ENCODE results near the gene ZNF776.
"Not testable (repeated sequence)": the region's sequence is repeated elsewhere in the genome, so short reads cannot be mapped to it uniquely, and the experiment has no call there.

Gene ZNF776

DNA sequence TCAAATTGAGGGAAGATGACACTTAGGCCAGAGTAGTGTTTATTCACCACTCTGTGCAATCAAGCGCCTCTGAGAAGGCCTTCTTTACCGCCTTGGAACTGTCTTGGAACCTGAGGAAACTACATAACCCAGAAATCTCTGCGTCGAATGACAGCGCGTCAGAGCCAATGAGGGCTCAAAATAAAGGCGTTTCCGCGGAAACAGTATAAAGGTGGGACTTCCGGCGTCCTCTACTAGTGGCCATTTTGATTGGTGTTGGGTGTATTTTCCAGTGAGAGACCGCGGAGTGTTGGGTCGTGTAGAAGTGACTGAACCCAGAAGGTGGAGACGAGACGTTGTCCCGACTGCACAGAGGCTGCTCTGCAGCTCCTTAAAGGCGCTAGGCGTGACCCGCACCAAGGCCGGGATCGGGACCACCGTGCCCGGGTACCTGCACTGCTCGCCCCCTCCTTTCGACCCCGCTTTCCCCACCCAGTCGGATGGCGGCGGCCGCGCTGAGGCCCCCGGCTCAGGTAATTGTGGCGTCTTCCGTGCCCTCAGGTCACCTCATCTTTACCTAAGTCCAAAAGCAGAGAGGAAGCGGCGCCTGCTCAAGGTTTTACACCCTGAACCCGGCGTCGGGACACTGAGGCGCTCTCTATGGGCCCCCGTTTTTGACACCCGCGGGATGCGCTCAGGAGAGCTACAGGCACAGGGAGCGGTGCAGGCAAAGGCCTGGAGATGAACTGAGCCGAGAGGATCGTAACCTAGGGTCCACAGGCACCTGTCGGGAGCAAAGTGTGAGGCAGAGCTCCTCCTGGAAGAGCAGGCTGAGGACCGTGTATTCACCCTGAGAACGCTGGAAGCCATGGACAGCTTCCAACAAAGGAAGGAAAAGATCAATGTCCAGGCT, at the start of gene ZNF776:
ZNF776 (plus strand) TSS at position 236 of the 892 bp plus-strand sequence; CDS start at position 480, 244 bp downstream.
- FAIRE-seq, result peak; percentile 97

DNA sequence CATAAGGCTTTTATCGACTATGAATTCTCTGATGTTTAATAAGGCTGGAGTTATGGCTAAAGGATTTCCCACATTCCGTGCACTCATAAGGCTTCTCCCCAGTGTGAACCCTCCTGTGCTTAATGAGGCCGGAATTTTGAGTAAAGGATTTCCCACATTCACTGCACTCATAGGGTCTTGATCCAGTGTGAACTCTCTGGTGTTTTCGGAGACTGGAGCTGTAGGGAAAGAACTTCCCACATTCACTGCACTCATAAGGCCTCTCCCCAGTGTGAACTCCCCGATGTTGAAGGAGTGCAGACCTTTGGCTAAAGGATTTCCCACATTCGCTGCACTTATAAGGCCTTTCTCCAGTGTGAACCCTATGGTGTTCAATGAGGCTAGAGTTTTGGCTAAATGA, 45.0 kb upstream of the ZNF776 start:
- FAIRE-seq, result no peak

DNA sequence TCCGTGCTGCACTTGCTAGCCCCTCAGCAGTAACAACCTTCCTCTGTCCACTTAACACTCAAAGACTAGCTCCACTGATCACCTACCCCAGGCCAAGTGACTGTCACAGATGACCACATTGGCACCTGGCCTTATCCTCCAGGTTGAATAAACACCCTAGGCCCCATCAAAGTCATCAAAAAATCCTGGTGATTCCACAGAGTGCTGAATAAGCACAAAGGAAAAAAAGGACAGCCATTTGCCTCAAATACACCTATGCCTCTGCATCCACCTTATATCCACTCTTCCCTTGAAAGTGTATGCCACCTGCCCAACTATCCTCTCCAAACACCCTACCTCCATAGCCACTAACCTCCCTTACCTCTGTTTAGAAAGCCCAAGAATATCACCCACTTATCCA, 40.3 kb upstream of the ZNF776 start:
- no peak for FAIRE-seq

DNA sequence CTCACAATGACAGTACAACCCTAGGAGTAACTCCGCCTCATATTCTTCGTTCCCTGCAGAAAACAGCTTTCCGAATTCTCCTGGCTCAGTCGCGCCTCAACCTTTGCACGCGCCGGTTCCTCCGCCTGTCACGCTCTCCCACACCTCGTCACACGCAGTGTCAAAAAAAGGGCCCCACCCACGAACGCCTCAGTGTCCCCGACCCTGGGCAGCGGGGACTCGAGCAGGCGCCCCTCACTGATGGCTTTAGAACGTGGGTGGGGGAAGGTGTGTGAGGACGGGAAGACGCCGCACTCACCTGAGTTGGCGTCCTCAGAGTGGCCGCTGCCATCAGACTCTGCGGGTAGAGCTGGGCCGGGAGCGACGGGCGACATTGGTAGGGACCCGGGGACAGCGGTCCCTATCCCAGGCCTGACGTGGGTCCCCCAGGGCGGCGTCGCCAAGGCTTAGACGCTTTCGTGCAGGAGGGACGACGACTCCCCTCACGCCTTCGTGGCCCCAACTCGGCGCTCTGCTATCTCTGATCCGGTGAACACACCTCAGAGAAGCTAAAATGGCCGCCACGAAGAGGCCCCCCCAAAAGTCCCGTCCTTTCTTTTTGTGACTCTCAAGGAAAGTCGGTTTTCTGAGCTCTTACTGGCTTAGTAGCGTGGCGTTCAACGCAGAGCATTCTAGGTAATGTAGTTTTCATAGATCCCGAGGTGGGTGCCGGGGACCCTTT, 37.8 kb upstream of the ZNF776 start, which contains the start of gene ZNF154:
ZNF154 (minus strand) TSS at position 564 of the 721 bp plus-strand sequence; CDS start at position 331, 233 bp downstream.
- no peak for FAIRE-seq

DNA sequence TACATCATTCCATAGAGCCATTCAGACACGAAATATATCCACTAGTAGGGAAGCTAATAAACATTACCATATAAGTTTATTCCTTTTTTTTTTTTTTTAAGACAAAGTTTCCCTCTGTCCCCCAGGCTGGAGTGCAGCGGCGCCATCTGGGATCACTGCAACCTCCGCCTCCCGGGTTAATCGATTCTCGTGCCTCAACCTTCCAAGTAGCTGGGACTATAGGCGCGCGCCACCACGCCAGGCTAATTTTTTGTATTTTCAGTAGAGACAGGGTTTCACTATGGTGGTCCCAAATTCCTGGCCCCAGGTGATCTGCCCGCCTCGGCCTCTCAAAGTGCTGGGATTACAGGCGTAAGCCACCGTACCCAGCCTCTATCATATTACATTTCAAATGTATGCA, 37.0 kb upstream of the ZNF776 start:
- FAIRE-seq, result no peak

DNA sequence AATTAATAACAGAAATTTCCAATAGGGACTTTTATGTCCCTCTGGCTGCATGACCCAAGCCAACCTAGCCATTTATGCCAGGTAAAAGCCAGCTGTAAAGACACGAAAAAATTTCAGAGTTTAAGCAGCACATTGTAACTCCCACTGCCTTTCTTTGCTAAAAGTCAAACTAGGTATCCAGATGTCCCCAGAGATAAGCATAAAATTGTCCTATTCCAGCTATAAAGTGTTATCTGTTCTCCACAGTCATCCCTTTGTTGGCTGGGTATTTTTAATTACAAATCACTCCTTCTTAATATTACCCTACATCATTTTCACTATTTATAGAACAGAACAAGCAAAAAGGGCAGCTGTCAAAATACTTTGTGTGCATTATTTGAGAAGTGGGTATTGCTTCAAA, 34.4 kb upstream of the ZNF776 start:
- no peak for FAIRE-seq

DNA sequence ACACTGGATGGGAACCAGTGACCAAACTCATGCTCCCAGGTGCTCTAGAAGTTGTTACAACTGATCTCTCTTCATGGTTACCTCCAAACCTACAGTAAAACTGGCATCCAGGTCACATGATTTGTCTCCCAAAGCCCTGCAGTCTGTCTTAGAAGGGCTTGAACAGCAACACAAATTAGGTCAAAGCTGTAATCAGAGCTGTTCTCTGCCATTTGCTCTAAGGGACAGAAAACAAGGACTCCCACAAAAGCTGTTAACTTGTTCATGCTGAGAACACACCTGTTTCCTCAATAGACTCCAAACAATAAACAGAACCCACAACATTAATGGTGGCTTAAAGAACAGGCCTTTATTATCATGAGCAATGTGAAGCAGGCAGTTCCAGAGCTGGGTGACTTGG, 27.2 kb upstream of the ZNF776 start:
- no peak for FAIRE-seq

DNA sequence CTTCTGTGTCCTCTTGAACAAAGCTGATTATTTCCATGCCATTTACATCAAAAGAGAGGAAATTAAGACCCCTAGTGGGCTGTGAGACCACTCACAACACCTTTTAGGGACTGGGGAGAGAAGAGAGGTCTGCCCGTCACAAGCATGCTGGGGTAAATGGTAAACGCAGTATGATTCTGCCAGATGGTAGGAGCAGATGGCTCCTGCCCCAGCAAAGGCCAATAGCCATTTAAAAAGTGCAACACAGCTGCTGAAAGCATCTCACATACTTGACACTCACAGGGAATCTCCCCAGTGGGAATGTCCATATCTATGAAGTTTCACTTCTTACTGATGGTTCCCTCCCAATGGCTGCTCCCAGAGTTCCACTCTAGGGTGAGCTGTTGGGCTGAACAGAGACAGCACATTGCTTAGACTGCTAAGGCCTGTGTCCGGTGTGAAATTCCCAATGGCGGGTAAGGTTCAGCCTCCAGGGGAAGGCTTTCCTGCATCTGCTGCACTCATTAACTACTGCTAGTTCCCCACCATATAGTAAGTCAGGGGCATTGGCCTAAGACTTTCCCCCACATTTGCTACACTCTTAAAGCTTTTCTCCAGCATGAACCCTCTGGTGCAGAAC, 26.6 kb upstream of the ZNF776 start:
- no peak for FAIRE-seq

DNA sequence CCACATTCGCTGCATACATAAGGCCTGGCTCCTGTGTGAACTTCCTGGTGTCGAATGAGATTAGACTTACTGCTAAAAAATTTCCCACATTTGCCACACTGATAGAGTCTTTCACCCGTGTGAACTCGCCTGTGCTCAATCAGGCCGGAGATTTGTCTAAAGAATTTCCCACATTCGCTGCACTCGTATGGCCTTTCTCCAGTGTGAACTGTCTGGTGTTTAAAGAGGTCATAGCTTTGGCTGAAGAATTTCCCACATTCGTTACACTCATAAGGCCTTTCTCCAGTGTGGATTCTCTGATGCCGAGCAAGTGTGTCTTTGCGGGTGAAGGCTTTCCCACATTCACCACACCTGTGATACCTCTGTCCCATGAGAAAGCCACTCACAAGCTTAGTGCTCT, 25.7 kb upstream of the ZNF776 start:
- FAIRE-seq, result no peak

DNA sequence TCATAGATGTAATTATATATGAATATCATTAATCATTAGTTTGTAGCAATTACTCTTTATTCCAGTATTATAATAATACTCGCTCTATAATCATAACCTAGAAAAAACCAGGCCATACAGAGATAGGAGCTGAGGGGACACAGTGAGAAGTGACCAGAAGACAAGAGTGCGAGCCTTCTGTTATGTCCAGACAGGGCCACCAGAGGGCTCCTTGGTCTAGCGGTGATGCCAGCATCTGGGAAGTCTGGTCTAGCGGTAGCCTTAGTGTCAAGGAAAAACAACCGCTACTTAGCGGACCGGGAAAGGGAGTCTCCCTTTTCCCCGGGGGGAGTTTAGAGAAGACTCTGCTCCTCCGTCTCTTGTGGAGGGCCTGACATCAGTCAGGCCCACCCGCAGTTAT, 8.3 kb upstream of the ZNF776 start:
- FAIRE-seq, result not testable (repeated sequence)

DNA sequence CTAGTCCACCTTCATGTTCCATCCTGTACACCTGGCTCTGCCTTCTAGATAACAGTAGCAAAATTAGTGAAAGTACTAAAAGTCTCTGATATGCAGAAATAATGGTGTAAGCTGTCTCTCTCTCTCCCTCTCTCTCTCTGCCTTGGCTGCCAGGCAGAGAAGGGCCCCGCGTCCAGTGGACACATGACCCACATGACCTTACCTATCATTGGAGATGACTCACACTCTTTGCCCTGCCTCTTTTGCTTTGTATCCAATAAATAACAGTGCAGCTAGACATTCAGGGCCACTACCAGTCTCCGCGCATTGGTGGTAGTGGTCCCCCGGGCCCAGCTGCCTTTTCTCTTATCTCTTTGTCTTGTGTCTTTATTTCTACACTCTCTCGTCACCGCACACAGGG, 7.8 kb upstream of the ZNF776 start:
- FAIRE-seq, result not testable (repeated sequence)

DNA sequence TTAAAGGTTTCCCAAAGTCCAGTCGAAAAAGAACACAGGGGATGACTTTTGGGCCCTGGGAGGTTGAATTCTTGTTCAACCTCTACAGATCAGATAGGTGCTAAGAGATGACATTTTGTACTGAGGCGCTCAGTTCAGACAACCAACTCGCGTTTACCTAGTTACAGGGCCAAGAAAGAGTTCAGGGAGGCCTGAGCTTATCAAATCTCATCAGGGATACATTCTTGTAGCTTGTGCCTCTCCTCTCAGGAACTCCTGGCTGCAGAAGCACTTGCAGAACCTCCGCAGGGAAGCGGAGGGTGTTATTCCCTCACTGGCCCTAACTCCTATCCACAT, 825 bp downstream of the ZNF776 start:
- FAIRE-seq, result no peak

DNA sequence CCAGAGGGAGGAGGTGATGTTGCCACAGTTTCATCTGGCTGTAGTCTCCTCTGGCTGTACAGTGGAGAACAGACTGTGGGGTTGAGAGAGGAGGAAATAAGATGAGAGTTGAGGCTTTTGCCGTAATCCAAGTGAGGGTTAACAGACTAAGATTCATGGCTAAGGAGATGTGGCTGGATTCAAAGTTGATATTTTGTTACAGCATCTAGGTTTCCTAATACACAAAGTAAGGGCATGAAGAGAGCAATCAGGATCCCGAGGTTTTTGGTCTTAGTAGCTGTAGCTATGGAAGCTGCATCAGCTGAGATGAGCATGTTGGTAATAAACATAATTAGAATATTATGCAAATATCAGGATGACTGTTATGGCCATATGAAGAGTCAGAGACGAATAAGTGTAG, 1.4 kb downstream of the ZNF776 start:
- no peak for FAIRE-seq

DNA sequence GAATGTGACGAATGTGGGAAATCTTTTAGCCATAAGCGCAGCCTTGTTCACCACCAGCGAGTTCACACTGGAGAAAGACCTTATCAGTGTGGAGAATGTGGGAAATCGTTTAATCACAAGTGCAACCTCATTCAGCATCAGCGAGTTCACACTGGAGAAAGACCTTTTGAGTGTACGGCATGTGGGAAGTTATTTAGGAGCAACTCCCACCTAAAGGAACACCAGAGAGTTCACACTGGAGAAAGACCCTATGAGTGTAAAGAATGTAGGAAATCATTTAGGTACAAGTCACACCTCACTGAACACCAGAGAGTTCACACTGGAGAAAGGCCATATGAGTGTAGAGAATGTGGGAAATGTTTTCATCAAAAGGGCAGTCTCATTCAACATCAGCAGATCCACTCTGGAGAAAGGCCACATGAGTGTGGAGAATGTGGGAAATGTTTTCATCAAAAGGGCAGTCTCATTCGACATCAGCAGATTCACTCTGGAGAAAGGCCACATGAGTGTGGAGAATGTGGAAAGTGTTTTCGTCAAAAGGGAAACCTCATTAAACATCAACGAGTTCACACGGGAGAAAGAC, 7.6 kb downstream of the ZNF776 start:
- no peak for FAIRE-seq

DNA sequence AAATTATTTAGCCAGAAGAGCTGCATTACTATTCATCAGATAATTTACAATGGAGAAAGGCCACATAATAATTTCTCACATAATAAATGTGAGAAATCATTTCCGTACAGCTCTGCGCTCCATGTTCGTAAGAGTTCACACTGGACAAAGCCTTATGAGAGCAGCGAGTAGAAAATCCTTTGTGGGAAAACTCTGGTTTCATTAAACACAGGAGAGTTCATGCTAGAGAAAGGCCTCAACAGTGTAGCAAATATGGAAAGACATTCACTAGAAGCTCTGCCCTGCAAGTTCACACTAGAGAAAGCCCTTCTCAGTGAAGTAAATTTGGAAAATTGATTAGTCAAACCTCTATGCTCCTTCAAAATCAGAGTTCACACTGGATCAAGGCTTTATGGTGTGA, 8.4 kb downstream of the ZNF776 start:
- no peak for FAIRE-seq

DNA sequence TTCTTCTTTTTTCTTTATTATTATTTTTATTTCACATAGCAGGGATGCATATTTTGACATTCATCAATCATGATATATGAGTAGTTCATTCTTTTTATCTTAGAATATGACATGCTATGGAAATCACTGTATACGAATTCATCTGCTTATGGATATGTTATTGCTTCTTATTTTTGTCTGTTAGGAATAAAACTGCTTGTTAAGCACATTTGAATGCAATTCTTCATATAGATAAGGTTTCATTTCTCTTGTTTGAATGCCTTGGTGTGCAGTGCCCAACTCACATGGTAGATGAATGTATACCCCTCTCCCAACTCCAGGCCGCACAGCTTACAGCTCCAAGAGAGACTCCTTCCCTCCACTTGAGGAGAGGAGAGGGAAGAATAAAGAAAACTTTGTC, 11.3 kb downstream of the ZNF776 start:
- no peak for FAIRE-seq

DNA sequence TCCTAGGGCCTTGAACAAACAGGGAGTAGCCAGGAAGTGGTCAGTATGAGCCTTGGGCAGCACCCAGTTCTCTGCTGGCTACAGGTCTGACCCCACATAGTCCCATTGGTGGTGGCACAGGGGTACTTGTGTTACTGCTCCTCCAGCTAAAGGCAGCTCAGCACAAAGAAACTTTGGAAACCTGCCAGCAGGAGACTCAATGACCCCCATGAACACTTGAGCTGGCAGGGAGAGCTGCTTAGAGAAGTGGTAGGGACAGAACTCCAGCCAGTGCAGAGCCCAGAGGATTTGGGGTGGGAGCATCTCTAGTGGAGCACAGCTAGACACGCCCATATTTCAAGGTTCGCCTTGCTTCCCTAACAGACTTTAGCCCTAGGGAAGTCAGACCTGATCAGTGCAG, 12.5 kb downstream of the ZNF776 start:
- FAIRE-seq, result no peak

DNA sequence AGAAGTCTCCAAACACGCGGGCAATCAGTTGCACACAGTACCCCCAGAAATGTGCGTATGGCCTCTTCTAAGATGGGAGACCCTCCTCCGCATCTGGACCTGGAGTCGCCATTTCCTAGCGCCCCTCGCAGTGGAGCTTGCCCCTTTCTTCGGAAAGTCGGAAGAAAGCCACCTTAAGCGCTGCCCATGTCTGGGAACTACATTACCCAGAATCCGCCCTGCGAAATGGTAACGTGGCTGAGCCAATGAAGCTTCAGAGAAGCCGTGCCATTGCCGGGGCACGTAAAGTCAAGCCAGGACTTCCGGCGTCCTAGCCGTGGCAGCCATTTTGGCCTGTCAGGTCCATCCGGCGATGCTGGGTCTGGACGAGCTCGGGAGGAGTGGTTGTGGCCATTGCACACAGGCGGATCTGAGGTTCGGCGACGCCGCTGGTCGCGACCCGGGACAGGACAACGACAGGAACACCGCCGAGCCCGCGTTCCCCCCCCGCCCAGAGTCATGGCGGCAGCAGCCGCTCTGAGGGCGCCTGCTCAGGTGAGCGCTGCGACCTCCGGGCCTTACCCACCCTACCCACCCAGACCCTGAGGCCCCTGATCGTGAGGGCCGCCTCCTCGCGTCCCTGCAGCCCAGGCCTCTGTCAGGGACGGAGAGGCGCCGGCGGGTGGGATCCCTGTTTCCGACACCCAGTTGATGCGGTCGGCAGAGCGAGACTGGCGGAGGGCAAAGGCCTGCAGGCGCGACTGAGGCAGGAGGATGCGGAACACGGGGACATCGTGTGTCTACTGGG, 22.9 kb downstream of the ZNF776 start, which contains the start of gene ZNF586:
ZNF586 (plus strand) TSS at position 332 of the 787 bp plus-strand sequence; CDS start at position 499, 167 bp downstream.
- peak; percentile 93 for FAIRE-seq

DNA sequence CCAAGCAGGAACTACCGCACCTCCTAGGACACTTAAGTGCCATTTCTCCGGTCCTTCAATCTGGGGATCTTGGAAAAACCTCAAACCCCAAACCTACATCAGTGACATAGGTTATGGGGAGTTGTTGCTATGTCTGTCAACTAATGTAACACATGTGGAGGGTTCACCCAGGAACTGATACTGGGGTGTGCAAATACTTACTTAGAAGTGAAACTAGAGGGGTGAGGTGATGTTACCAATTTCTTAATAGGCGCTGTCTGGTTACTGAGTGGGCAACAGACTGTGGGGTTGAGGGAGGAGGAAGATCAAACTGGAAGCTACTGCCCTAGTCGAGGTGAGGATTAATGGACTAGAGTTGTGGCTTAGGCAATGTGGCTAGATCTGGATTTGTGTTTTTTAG, 24.8 kb downstream of the ZNF776 start:
- no peak for FAIRE-seq

DNA sequence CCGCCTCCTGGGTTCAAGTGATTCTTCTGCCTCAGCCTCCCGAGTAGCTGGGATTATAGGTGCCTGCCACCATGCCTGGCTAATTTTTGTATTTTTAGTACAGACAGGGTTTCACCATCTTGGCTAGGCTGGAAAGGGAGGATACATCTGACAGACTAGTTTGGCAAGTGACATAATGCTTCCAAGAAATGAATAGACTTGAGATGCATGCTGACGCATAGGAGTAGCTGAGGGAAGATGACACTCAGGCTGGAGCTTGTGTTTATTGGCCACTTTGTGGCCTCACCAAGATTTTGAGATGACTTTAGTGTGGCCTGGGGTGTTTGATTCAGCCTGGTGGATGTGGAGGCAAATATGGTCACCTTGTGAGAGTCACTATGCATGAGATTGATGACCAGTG, 26.9 kb downstream of the ZNF776 start:
- no peak for FAIRE-seq

DNA sequence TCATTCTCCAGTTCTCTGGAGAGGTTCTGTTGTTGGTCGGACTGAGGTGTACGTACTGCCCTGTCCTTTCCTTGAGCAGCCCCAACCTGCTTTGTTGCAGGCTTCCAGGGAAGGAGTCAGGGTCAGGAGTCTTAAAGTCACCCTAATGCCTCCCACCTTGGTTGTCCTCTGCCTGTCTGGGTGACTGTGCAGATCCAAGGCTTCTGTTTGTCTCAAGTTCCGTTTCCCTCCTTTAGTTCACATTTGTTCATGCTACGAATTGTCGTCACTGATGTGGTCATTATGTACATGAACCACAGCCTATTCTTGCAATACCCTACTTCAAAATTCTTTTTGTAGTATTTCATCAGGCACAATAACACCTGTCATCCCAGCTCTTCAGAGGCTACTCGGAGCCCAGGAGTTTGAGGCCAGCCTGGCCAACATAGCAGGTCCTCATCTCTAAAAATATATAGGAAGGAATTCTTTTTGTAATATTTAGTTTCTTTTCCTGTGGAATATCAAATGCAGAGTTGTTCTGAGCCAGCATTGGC, 30.2 kb downstream of the ZNF776 start:
- FAIRE-seq, result no peak

DNA sequence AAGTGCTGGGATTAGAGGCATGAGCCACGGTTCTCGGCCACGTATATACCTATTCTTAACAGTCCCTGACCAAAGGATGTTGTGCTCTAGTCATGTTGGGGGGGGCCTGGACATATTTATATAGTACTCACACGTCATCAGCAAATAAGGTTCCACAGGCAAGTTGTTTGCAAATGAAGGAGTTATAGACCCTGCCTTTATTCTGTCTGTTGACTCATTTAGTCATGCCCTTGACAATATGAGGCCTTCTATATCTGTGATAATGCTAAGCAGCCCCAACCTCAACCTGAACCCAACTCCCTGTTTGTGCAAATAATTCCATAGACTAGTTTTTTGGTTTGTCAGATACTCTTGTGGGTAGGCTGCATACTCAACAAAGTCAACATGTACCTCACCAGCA, 31.7 kb downstream of the ZNF776 start:
- no peak for FAIRE-seq

All from G401.6 (cell line).